ENCODE results near the gene AQP11.
"Not testable (repeated sequence)": the region's sequence is repeated elsewhere in the genome, so short reads cannot be mapped to it uniquely, and the experiment has no call there.

AQP11 gene, protein sequence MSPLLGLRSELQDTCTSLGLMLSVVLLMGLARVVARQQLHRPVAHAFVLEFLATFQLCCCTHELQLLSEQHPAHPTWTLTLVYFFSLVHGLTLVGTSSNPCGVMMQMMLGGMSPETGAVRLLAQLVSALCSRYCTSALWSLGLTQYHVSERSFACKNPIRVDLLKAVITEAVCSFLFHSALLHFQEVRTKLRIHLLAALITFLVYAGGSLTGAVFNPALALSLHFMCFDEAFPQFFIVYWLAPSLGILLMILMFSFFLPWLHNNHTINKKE

DNA sequence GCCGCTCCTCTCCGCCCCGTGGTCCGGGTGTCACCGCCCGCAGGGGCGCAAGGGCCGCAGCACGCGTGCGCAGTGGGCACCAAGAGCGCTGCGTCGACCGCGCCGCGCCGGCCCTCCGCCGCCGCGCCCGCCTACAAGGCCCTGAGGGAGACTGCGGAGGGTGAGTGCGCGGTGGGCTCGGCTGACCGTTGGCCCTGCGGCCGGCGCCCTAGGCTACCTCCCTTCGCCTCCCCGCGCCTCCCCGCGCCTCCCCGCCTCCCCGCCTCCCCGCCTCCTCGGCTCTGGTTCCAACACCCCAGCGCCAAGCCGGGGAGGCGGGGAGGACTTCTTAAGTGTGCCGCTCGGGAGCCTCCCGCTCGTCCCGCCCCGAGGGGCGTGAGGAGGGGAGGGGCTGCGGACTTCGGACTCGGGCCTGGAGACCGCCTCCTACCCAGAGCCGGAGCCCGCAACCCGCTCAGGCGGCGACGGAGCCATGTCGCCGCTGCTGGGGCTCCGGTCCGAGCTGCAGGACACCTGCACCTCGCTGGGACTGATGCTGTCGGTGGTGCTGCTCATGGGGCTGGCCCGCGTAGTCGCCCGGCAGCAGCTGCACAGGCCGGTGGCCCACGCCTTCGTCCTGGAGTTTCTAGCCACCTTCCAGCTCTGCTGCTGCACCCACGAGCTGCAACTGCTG, at the start of gene AQP11:
Gene AQP11, plus strand, starts transcription at position 433 of the 673 bp plus-strand sequence. Its CDS starts 40 bp downstream, at position 473.
- peak; percentile 76 for DNase-seq

GRCh38 chr11:77542296-77542695, 47.5 kb upstream of the AQP11 start:
- DNase-seq = no peak

DNA sequence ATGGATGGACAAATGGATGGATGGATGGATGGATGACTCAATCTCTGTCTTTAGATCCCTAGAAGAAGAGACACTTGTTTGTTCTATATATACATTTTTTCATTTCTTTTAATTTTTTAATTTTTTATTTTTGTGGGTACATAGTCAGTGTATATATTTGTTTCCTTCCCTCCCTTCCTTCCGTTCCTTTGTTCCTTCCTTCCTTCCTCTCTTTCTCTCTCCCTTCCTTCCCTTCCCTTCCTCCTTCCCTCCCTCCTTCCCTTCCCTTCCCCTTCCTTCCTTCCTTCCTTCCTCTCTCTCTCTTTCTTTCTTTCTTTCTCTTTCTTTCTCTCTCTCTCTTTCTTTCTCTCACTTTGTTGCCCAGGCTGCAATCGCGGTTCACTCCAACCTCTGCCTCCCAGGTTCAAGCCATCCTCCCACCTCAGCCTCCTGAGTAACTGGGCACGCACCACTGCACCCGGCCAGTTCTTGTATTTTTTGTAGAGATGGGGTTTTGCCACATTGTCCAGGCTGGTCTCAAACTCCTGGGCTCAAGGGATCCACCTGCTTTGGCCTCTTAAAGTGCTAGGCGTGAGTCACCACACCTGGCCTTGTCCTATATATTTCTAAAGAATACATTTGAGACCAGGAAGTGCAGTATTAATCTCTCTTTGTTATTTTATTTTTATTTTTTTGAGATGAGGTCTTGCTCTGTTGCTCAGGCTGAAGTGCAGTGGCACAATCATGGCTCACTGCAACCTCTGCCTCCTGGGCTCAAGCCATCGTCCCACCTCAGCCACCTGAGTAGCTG, 42.5 kb upstream of the AQP11 start:
- DNase-seq = no peak

- DNase-seq = peak; percentile 76
Measured at GRCh38 chr11:77547863-77548551, 41.7 kb upstream of the AQP11 start.

GRCh38 chr11:77548552-77549445, 41.0 kb upstream of the AQP11 start:
- DNase-seq = no peak

GRCh38 chr11:77551426-77551825, 38.3 kb upstream of the AQP11 start:
- not testable (repeated sequence) for DNase-seq

DNA sequence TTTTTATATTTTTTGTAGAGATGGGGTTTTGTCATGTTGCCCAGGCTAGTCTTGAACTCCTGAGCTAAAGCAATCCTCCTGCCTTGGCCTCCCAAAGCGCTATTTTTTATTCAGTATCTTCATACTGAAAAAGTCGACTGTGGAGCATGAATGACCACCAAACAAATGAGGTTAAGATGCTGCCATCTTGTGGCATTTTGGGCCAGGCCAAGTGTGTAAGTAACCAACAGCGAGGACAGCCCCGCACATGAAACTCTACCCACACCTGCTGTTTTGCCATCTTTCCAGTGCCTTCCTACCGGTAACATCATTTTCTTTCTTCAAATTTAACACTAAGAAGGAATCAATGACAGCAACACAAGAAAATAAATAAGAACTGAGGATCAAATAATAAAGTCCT, 32.2 kb upstream of the AQP11 start:
- DNase-seq = peak; percentile 29

DNA sequence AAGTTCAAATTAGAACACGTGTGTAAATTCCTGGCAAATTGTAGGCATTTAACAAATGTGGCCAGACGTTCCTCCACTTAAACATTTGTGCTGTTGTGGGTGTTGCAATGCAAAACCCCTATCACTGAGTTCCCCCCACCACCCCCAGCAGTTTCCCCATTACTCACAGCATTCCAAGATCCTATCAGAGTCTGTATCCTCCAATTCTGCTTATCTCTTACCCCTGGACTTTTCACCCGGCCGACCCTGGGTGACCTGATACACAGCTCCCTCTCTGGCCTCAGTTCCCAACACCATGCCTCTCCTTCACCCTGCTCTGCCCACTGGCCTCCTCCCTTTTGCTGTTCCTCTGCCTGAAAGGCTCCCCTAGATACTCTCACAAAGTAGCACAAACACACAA, 31.4 kb upstream of the AQP11 start:
- DNase-seq = no peak

- no peak for DNase-seq
Measured at GRCh38 chr11:77559686-77560401, 29.9 kb upstream of the AQP11 start.

DNA sequence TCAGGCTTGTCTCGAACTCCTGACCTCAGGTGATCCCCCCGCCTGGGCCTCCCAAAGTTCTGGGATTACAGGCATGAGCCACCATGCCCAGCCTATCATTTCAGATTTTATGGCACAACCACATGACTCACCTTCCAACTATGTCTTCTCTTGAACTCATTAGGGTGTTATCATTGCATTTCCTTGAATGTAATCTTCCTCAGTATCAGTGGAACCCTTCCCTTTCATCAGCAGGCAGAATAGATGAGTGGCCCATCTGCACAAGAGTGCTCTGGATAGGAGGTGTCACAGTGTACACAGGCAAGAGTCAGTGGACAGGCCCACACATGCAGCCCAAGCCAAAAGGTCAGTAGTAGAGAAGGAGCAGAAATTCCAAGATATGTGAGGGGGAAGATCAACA, 29.1 kb upstream of the AQP11 start:
- DNase-seq = no peak

GRCh38 chr11:77561257-77561656, 28.5 kb upstream of the AQP11 start:
- DNase-seq = no peak

GRCh38 chr11:77568306-77568705, 21.4 kb upstream of the AQP11 start:
- no peak for DNase-seq

DNA sequence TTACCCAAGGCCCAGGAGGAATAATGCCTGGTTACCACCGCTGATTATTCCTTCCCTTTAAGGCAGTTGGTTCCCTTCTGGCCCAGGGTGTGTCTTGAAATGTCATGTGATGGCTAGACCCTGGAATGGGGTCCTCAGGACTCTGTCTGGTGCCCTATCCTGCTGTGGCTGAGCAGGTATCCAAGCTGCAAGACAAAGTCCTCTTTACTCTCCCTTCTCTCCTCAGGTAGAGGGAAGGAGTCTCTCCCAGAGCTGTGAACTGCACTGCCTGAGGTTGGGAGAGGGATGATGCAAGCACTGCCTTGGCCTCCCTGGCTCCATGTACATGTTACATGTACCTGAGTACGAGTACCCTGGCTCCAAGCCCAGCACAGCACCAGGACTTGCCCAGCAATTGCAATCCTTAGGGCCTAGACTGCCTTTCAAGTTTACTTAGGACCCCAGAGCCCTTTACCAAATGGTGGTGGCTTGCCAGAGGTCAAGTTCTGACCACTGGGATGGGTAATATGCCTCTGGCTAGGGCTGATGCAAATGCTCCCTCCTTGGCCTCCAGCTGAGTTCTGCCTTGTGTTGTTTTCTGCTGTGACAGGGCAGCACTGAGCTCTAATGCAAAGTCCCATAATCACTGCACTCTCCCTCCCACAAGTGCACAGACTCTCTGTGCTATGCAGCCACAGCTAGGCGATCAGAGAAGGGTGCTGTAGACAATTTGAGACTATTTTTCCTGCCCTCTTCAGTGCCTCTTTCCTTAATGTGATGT, 20.7 kb upstream of the AQP11 start:
- no peak for DNase-seq

DNA sequence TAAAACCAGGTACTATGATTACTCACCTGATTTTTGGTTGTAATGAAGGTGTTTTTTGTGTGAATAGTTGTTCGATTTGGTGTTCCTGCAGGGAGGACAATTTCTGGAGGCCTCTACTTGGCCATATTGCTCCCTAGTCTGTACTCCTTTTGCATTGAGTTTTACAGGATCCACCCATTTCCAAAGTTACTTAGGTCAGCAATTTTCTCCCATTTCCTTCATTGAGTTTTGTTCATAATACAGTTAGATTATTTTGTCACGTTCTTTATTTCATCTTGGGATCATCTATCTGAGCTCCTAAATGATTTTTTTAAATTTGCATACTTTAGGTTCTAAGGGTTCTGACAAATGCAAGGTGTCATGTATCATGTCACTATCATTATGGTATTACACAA, 20.1 kb upstream of the AQP11 start:
- DNase-seq = no peak

DNA sequence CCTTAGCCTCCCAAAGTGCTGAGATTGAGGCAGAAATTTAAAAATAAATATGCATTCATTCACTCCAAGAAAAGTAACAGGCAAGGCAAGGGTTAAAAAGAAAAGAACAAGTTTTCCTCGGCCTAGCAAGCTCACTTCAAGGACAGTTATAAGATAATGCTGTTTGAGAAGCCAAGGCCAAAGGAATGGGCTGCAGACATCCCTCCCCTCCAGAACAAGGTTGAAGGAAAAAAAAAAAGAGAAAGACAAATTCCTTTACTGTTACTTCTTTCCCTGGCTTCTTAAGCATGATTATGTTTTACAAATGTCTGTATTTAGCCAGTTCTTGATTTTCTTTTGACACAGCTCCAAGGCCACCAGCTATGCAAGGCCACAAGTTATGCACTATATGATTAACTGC, 18.9 kb upstream of the AQP11 start:
- not testable (repeated sequence) for DNase-seq

DNA sequence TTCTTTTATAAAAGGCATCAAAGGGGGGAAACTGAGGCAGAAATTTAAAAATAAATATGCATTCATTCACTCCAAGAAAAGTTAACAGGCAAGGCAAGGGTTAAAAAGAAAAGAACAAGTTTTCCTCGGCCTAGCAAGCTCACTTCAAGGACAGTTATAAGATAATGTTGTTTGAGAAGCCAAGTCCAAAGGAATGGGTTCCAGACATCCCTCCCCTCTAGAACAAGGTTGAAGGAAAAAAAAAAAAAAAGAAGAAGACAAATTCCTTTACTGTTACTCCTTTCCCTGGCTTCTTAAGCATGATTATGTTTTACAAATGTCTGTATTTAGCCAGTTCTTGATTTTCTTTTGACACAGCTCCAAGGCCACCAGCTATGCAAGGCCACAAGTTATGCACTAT, 14.3 kb upstream of the AQP11 start:
- not testable (repeated sequence) for DNase-seq

GRCh38 chr11:77580712-77581337, 8.9 kb upstream of the AQP11 start:
- DNase-seq = no peak

GRCh38 chr11:77589181-77589520, 602 bp upstream of the AQP11 start:
- DNase-seq = no peak

GRCh38 chr11:77590194-77590782, 535 bp downstream of the AQP11 start:
- peak; percentile 46 for DNase-seq

GRCh38 chr11:77592727-77593126, 3.0 kb downstream of the AQP11 start:
- no peak for DNase-seq

Data from NCI-H1105 (cell line).